ENCODE data around the gene PCDH11Y.
"Not testable (repeated sequence)": the region's sequence is repeated elsewhere in the genome, so short reads cannot be mapped to it uniquely, and the experiment has no call there.

PCDH11Y gene

GRCh38 chrY:5000057-5000456, at the start of gene PCDH11Y:
TSS of gene PCDH11Y (plus strand) at chrY:5000296. CDS start at chrY:5057100, 56,804 bp downstream.
- not testable (repeated sequence) for DNase-seq

GRCh38 chrY:4967894-4968293, 32.2 kb upstream of the PCDH11Y start:
- not testable (repeated sequence) for DNase-seq

- DNase-seq: not testable (repeated sequence)
Observed at GRCh38 chrY:4991743-4992400, 8.2 kb upstream of the PCDH11Y start.

GRCh38 chrY:4994892-4995291, 5.2 kb upstream of the PCDH11Y start:
- DNase-seq: not testable (repeated sequence)

- DNase-seq: not testable (repeated sequence)
Observed at GRCh38 chrY:5002476-5003184, 2.5 kb downstream of the PCDH11Y start.

GRCh38 chrY:5038972-5039523, 39.0 kb downstream of the PCDH11Y start:
- not testable (repeated sequence) for DNase-seq

- DNase-seq: not testable (repeated sequence)
Observed at GRCh38 chrY:5083017-5083416, 82.9 kb downstream of the PCDH11Y start.

- not testable (repeated sequence) for DNase-seq
Observed at GRCh38 chrY:5182998-5183397, 182.9 kb downstream of the PCDH11Y start.

GRCh38 chrY:5215116-5215515, 215.0 kb downstream of the PCDH11Y start:
- DNase-seq: not testable (repeated sequence)

- not testable (repeated sequence) for DNase-seq
Observed at GRCh38 chrY:5324931-5325330, 324.8 kb downstream of the PCDH11Y start.

GRCh38 chrY:5342220-5342619, 342.1 kb downstream of the PCDH11Y start:
- DNase-seq: not testable (repeated sequence)

- DNase-seq: not testable (repeated sequence)
Observed at GRCh38 chrY:5543705-5544104, 543.6 kb downstream of the PCDH11Y start.

GRCh38 chrY:5638589-5638988, 638.5 kb downstream of the PCDH11Y start:
- not testable (repeated sequence) for DNase-seq

- not testable (repeated sequence) for DNase-seq
Observed at GRCh38 chrY:5679265-5679664, 679.2 kb downstream of the PCDH11Y start.

- DNase-seq: not testable (repeated sequence)
Observed at GRCh38 chrY:5708727-5709126, 708.6 kb downstream of the PCDH11Y start.

- DNase-seq: not testable (repeated sequence)
Observed at GRCh38 chrY:5709788-5710381, 709.8 kb downstream of the PCDH11Y start.

GRCh38 chrY:5761403-5761802, 761.3 kb downstream of the PCDH11Y start:
- not testable (repeated sequence) for DNase-seq

GRCh38 chrY:5776485-5776884, 776.4 kb downstream of the PCDH11Y start:
- DNase-seq: not testable (repeated sequence)

Measured in NCI-H524 (cell line).